Measurements from ENCODE around the gene DYNLT1. TPM values are rescaled to one million over a fixed set of nuclear protein-coding genes. Genes with fewer than 3 reads are reported as not detected.

The DYNLT1 gene
- total and polyA plus RNA-seq, 2 of the 4 experiments (the other 2 are of a cell fraction), result 235 to 349 TPM

DNA sequence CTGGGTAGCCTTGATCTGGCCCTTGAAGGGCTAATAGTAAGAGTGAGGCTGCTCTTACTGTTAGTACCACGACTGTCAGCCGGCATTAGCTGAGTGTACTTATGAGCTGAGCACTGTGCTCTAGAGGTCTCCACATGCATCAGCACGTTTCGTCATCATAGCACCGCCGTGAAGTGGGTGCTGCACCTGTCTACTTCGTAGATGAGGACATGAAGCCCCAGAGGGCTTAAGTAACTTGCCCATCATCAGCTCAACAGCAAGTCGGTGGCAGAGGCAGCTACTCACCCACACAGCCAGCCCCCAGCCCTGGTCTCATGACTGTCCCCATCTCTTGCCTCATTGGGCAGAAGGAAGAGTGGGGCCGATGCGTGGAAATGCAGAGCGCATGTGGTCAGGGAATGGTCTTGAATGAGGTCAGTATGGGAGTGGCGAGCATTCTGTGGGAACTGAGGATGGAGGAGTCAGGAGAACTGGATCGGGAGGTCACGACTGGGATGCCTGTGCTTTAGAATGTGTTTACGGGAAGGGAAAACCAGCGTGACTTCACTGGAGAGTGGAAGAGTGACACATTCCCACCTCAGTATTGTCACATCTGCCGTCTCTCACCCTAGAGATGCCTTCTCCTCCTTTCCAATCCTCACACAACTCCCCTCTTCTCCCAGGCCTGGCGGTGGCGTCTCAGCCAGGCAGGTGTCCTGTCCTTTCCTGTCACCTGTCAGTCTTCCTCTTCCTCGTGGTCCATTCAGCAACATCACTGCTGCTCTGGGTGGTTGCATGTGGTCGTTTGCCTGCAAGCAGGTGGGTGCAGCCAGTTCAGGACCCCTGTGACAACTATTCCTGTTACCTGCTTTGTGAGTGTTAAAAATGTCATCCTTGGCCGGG lies 11.3 kb upstream of the DYNLT1 start:
- no peak overlapping the region for H3K4me3 ChIP-seq (ENCODE audit: insufficient read depth, low read depth, low read length)
- CTCF ChIA-PET, result no interaction called here
- ATAC-seq (ENCODE audit: low read depth), result peak; percentile 11; the same call in 1 of the 2 replicates

More for the DNA sequence above, 11.3 kb upstream of the DYNLT1 start:
- Histone ChIP-seq H3K9me1 (ENCODE audit: insufficient read depth, low read length) (peaks cover 13% of the 10 kb centered on the region), H2AFZ (replicated peaks; ENCODE audit: low read length, poor library complexity) (peak overlapping the region; percentile 38), H3K14ac (replicated peaks; ENCODE audit: low read depth, low read length) (peak overlapping the region; percentile 87), H4K91ac (ENCODE audit: insufficient read depth, low read depth, low read length) (peak overlapping the region; percentile 88), H4K20me1 (ENCODE audit: insufficient read depth, low read length) (no peaks in the 10 kb centered on the region), H4K5ac (ENCODE audit: low read depth, low read length) (peak overlapping the region; percentile 9), H2BK5ac (ENCODE audit: low read depth, low read length, poor library complexity, severe bottlenecking) (peak overlapping the region; percentile 72), H3K23ac (ENCODE audit: low read depth, low read length) (peak overlapping the region; percentile 68), H3K4me1 (ENCODE audit: control insufficient read depth, insufficient read depth, low read length) (peaks cover 24% of the 10 kb centered on the region), H2BK120ac (ENCODE audit: low read depth, low read length) (peak overlapping the region; percentile 94), H2BK15ac (ENCODE audit: low read depth, low read length) (peak overlapping the region; percentile 88; the same call in 2 of the 3 replicates), H3K79me1 (ENCODE audit: low read depth in 1 of 2, low read length in 2 of 2) (0 out of 4 replicates have a peak, but pooled peaks cover 0 to 16% of the 10 kb centered on the region in 2 experiments), H3K4me2 (ENCODE audit: low read depth, low read length) (peak overlapping the region; percentile 3; the same call in 1 of the 2 replicates), H3K27ac (ENCODE audit: insufficient read depth, low read length) (peak overlapping the region; percentile 33), H3K9ac (ENCODE audit: low read depth, low read length) (no peak overlapping the region), H2AK5ac (ENCODE audit: low read depth, low read length) (peak overlapping the region; percentile 97), H2AK9ac (replicated peaks; ENCODE audit: low read depth, low read length, poor library complexity) (peak overlapping the region; percentile 18), H3K56ac (ENCODE audit: extremely low read depth, insufficient read depth, low read length) (peak overlapping the region; percentile 88; the same call in 1 of the 2 replicates), H3K9me3 (ENCODE audit: control insufficient read depth, insufficient read depth, low read length) (no peaks in the 10 kb centered on the region), H3K4ac (ENCODE audit: low read depth, low read length) (peak overlapping the region; percentile 84), H2BK20ac (ENCODE audit: low read depth, low read length) (peak overlapping the region; percentile 89), H3K27me3 (ENCODE audit: control insufficient read depth, insufficient read depth, low read length) (no peaks in the 10 kb centered on the region), H3K18ac (ENCODE audit: low read depth, low read length) (peak overlapping the region; percentile 22), H3K36me3 (ENCODE audit: control insufficient read depth, insufficient read depth, low read length) (no peaks in the 10 kb centered on the region), H4K8ac (ENCODE audit: low read depth in 2 of 2, low read length in 2 of 2) (peak overlapping the region; percentile 84 to 89)
- POLR2A ChIA-PET (ENCODE audit: unreplicated experiment), result interaction anchor here (0.9 kb wide), 1 partner anchor 12 kb away, joined by 3 read pairs; the partner anchor contains the start of gene DYNLT1
- peak; percentile 21 for DNase-seq
- 93% methylated on average over 8 of the region's 22 CpGs; no CpG with 5 or more reads in 1 of the 2 experiments for WGBS, 2 experiments (ENCODE audit: extremely low coverage in 2 of 2, insufficient read length in 1 of 2)
- BruUV-seq (replicated peaks), result no TSS peak
- dilution Hi-C loops (cut with HindIII; ENCODE audit: low sequenced_read_pairs, unreplicated experiment) (no loop called here), intact Hi-C loops (cut with micrococcal nuclease) (no loop called here), in situ Hi-C loops (cut with MboI; ENCODE audit: low sequenced_read_pairs) (no loop called here)
- TF ChIP-seq CEBPB (IDR thresholded peaks at IDR 0.05; ENCODE audit: low read depth, low read length) (no peak), RAD21 (IDR thresholded peaks at IDR 0.05; ENCODE audit: low read length) (no peak), MXI1 (IDR thresholded peaks at IDR 0.05; ENCODE audit: borderline replicate concordance, low read depth, low read length) (no peak), RFX5 (IDR thresholded peaks at IDR 0.05; ENCODE audit: low read depth, low read length) (no peak), SMC3 (IDR thresholded peaks at IDR 0.05; ENCODE audit: low read depth, low read length) (no peak), MAZ (IDR thresholded peaks at IDR 0.05; ENCODE audit: borderline replicate concordance, low read depth, low read length) (no peak), POLR2A (IDR thresholded peaks at IDR 0.05; ENCODE audit: low read depth, low read length) (no peak), RCOR1 (IDR thresholded peaks at IDR 0.05; ENCODE audit: insufficient replicate concordance, low read length) (no peak), BHLHE40 (IDR thresholded peaks at IDR 0.05; ENCODE audit: low read depth, low read length) (no peak), CHD1 (IDR thresholded peaks at IDR 0.05; ENCODE audit: low read depth, low read length) (no peak), MAFK (IDR thresholded peaks at IDR 0.05; ENCODE audit: low read depth, low read length) (no peak)
- TF ChIP-seq, protein P1, sequence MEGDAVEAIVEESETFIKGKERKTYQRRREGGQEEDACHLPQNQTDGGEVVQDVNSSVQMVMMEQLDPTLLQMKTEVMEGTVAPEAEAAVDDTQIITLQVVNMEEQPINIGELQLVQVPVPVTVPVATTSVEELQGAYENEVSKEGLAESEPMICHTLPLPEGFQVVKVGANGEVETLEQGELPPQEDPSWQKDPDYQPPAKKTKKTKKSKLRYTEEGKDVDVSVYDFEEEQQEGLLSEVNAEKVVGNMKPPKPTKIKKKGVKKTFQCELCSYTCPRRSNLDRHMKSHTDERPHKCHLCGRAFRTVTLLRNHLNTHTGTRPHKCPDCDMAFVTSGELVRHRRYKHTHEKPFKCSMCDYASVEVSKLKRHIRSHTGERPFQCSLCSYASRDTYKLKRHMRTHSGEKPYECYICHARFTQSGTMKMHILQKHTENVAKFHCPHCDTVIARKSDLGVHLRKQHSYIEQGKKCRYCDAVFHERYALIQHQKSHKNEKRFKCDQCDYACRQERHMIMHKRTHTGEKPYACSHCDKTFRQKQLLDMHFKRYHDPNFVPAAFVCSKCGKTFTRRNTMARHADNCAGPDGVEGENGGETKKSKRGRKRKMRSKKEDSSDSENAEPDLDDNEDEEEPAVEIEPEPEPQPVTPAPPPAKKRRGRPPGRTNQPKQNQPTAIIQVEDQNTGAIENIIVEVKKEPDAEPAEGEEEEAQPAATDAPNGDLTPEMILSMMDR (conservative IDR thresholded peaks at IDR 0.05; ENCODE audit: low read depth, low read length), result no peak
- TF ChIP-seq, protein P2, sequence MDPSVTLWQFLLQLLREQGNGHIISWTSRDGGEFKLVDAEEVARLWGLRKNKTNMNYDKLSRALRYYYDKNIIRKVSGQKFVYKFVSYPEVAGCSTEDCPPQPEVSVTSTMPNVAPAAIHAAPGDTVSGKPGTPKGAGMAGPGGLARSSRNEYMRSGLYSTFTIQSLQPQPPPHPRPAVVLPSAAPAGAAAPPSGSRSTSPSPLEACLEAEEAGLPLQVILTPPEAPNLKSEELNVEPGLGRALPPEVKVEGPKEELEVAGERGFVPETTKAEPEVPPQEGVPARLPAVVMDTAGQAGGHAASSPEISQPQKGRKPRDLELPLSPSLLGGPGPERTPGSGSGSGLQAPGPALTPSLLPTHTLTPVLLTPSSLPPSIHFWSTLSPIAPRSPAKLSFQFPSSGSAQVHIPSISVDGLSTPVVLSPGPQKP (IDR thresholded peaks at IDR 0.05; ENCODE audit: borderline replicate concordance, low read depth, low read length), result no peak

Data from IMR-90 (cell line).